Gastrocnemius medialis (tissue), 4 donors: ENCODE data around the gene USB1. TPM values are rescaled to one million over a fixed set of nuclear protein-coding genes. Genes with fewer than 3 reads are reported as not detected.

Experiments
- ATAC-seq, 2 donors: fragments of 150-250 bp; one replicate each; pipeline ENCODE4 v1.9.1; 2016
- DNase-seq, 2 donors: peaks; one replicate each; pipeline ENCODE4 v3.0.0-alpha.2; 2019
- H3K27ac ChIP-seq, 4 donors: fragments of 200-600 bp; sonication (generic); 1 replicate in 1 of 4; 2 replicates in 3 of 4; pipeline ENCODE4 v1.5.1; 2016 to 2018; ENCODE audit warnings: mild to moderate bottlenecking in 2 of 4, moderate library complexity in 1 of 4
- H3K27me3 ChIP-seq, 3 donors: fragments of 200-600 bp; sonication (generic) in 2 of 3; 1 replicate in 1 of 3; 2 replicates in 2 of 3; pipeline versions ENCODE4 v1.5.1 to v1.6.0; 2016 to 2019; ENCODE audit warnings: mild to moderate bottlenecking in 1 of 3, moderate library complexity in 1 of 3
- H3K36me3 ChIP-seq, 2 donors: fragments of 200-600 bp; sonication (generic) in 1 of 2; one replicate each; pipeline ENCODE4 v1.5.1; 2017 to 2018
- H3K4me1 ChIP-seq, 2 donors: fragments of 200-600 bp; sonication (generic) in 1 of 2; one replicate each; pipeline ENCODE4 v1.5.1; 2016 to 2017; ENCODE audit warnings: mild to moderate bottlenecking in 2 of 2
- H3K4me3 ChIP-seq, 4 donors: fragments of 200-600 bp; sonication (generic) in 3 of 4; 1 replicate in 1 of 4; 2 replicates in 3 of 4; pipeline ENCODE4 v1.5.1; 2016 to 2019; ENCODE audit warnings: mild to moderate bottlenecking in 2 of 4
- H3K9me3 ChIP-seq, 3 donors: fragments of 200-600 bp; sonication (generic) in 2 of 3; 1 replicate in 1 of 3; 2 replicates in 2 of 3; pipeline ENCODE4 v1.5.1; 2016 to 2019
- POLR2A ChIP-seq, 2 donors: fragments of 450-650 bp; IDR thresholded peaks; one replicate each; pipeline ENCODE4 v1.6.1; 2017; ENCODE audit warnings: antibody characterized with exemption in 2 of 2, mild to moderate bottlenecking in 2 of 2, moderate library complexity in 2 of 2
- in situ Hi-C, 4 donors: fragments of 200-750 bp; cut with MboI; loops; one replicate each; pipeline versions ENCODE4 v1.15.0 to v1.8.0; 2017; ENCODE audit warnings: low sequenced_read_pairs in 4 of 4
- intact Hi-C: fragments of 100-400 bp; cut with DNase I; formaldehyde crosslinking; loops from one replicate; pipeline ENCODE4 v1.15.1; 2023; ENCODE audit warnings: low total_unique reads
- total RNA-seq, 4 donors: library from RNA; depleted of rRNA; stranded (reverse); fragments of >200 nt; gene quantifications; one replicate each; pipeline versions ENCODE4 v1.1.0 to v1.2.3, GENCODE V29; 2016
- TF ChIP-seq, protein P1 (sequence below), 5 experiments: fragments of 450-650 bp in 3 of 5; fragments of 200-600 bp in 2 of 5; sonication (generic) in 2 of 5; IDR thresholded peaks in 4 of 5; conservative IDR thresholded peaks in 1 of 5; 1 replicate in 4 of 5; 2 replicates in 1 of 5; pipeline ENCODE4 v1.5.1; 2016 to 2019; ENCODE audit warnings: antibody characterized with exemption in 5 of 5, mild to moderate bottlenecking in 3 of 5, moderate library complexity in 3 of 5

The USB1 gene
- total RNA-seq, 4 donors from 2014 or later, result 5.7 to 31.2 (median 15.9) TPM

DNA sequence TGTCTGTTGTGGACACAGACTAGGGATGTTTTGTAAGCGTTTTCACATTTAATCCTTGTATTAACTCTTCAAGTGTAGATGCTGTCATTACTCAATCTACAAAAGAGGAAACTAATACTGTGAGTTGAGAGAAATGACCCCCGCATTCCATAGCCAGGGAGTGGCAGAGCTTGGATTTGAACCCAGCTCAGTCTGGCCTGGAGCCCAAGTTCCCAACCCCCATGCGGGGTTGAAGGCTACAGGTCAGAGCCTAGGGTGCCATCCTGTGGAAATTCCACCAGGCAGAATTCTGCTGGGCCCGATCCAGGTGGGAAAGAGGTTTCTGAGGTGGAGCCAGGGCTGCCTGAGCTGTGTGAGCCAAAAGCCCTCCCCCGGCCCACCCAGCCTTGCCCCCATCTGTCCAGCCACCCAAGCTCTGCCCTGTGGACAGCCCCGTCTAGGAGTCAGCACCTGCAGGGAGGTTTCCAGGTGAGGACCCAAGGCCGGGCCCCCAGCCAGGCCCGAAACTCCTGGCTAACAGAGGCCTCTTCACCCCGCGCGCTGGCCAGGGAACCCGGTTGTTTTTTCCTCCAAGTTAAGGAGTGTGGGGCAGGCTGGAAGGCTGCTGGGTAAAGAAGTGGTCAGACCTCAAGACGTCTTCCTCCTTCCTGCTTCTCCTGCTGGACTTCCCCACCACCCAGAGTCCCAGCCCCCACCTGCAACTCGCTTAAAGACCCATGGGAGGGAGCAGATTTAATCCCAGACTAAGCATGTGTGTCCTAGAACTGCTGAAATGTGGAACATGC is 30.0 kb downstream of the USB1 start:
- intact Hi-C loops (no loop called here), in situ Hi-C loops (no loop called here)
- Histone ChIP-seq H3K27me3 (no peaks in the 10 kb centered on the region), H3K4me1 (peaks cover 53 to 54% of the 10 kb centered on the region in 2 donors), H3K27ac (peak overlapping the region in 2 of 4 donors; percentile 19 to 37), H3K9me3 (no peaks in the 10 kb centered on the region), H3K4me3 (no peak overlapping the region), H3K36me3 (no peaks in the 10 kb centered on the region)
- no peak for TF ChIP-seq POLR2A (IDR thresholded peaks at IDR 0.05)
- TF ChIP-seq, protein P1, sequence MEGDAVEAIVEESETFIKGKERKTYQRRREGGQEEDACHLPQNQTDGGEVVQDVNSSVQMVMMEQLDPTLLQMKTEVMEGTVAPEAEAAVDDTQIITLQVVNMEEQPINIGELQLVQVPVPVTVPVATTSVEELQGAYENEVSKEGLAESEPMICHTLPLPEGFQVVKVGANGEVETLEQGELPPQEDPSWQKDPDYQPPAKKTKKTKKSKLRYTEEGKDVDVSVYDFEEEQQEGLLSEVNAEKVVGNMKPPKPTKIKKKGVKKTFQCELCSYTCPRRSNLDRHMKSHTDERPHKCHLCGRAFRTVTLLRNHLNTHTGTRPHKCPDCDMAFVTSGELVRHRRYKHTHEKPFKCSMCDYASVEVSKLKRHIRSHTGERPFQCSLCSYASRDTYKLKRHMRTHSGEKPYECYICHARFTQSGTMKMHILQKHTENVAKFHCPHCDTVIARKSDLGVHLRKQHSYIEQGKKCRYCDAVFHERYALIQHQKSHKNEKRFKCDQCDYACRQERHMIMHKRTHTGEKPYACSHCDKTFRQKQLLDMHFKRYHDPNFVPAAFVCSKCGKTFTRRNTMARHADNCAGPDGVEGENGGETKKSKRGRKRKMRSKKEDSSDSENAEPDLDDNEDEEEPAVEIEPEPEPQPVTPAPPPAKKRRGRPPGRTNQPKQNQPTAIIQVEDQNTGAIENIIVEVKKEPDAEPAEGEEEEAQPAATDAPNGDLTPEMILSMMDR (IDR thresholded peaks at IDR 0.05 in 4 of 5, conservative IDR thresholded peaks at IDR 0.05 in 1 of 5), result no peak
- ATAC-seq, result no peak
- DNase-seq, result no peak

DNA sequence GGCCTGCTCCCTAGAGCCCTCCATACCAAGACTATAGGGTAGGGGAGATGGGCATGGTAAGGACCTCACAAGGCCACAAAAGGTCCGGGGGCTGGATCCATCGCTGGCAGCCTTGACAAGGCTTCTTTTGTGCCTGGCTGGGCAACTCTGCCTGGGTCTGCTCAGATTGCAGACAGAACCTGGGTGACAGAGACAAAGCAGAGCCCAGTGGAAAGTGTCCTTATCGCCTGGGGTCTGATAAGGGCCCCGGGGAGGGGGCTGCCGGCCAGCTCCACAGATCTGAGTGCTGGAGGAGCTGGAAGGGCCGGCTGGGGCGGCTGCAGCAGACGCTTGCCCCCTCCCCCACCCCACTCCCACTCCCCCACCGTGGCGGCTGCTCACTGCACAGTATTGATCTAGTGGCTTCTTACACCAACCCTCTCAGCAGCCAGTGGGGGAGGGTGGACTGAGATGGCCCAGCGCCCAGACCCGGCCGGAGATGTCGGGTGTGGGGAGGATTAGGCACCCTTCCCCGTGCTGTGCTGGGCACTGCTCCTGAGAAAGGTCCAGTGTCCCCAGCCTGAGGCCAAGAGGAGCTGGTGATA is 31.6 kb downstream of the USB1 start:
- ATAC-seq (peak; percentile 26 to 45), DNase-seq (peak in 1 of 2 donors; percentile 28)
- intact Hi-C loops (no loop called here), in situ Hi-C loops (no loop called here)
- Histone ChIP-seq H3K9me3 (no peaks in the 10 kb centered on the region), H3K27me3 (no peaks in the 10 kb centered on the region), H3K4me3 (no peak overlapping the region), H3K4me1 (peaks cover 44 to 54% of the 10 kb centered on the region in 2 donors), H3K27ac (peak overlapping the region in 3 of 4 donors; percentile 9 to 59 (median 28)), H3K36me3 (no peaks in the 10 kb centered on the region)
- TF ChIP-seq, protein P1 (IDR thresholded peaks at IDR 0.05 in 4 of 5, conservative IDR thresholded peaks at IDR 0.05 in 1 of 5), result no peak
- no peak for TF ChIP-seq POLR2A (IDR thresholded peaks at IDR 0.05)

DNA sequence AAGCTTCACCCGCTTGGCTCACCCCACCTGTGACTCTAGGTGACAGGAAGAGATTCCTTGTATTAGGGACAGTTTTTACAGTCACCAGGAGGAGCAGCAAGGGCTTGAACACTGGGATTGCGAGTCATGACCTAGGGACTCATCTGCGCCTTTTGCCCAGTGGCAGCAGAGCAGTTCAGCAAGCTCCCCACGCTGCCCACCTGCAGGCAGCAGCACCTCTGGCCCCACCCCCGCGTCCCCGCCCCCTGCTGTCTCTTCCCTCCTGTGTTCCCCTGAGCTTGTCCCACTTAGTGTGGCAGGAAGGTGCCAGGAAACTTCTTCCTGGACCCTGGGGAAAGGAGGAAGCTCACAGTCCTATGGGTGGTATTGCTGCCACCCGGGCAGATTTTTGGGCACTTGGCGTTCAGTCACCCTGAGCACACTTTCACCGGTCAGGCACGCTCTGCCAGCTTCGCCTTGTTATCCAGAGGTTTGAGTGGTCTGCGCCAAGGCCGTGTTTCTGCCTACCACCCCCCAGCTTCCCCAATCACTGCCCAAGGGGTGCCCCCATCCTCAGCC is 33.0 kb downstream of the USB1 start:
- H3K4me1 ChIP-seq, result peaks cover 38 to 42% of the 10 kb centered on the region in 2 donors
- in situ Hi-C loops, result no loop called here
- ATAC-seq, result no peak
- H3K27me3 ChIP-seq, result no peaks in the 10 kb centered on the region
- H3K27ac ChIP-seq, result no peak overlapping the region
- intact Hi-C loops, result no loop called here
- DNase-seq, result no peak
- no peaks in the 10 kb centered on the region for H3K36me3 ChIP-seq
- H3K4me3 ChIP-seq, result no peak overlapping the region
- H3K9me3 ChIP-seq, result no peaks in the 10 kb centered on the region
- no peak for TF ChIP-seq POLR2A (IDR thresholded peaks at IDR 0.05)
- TF ChIP-seq, protein P1 (IDR thresholded peaks at IDR 0.05 in 4 of 5, conservative IDR thresholded peaks at IDR 0.05 in 1 of 5), result no peak

DNA sequence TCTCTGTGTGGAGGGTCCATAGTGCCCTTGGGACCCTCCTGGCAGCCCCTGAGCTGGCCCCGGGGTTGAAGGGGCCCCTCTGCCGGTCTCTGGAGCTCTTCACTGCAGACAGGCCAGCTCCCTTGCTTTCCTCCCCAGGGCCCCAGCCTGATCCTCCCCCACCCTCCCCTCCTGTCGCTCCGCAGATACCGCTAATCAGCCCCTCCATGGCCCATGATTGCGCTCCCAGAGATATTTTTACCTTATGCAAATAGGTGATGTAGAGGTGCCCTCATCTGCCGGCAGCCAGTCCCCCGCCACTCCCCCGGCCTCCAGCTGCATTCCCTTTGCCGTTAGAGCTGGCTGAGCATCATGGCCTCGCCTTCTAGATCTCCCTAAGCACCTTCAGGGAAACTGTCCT is 33.6 kb downstream of the USB1 start:
- H3K27ac ChIP-seq, result no peak overlapping the region
- ATAC-seq (no peak), DNase-seq (no peak)
- in situ Hi-C loops (no loop called here), intact Hi-C loops (no loop called here)
- no peaks in the 10 kb centered on the region for H3K36me3 ChIP-seq
- no peaks in the 10 kb centered on the region for H3K27me3 ChIP-seq
- H3K4me3 ChIP-seq, result no peak overlapping the region
- TF ChIP-seq, protein P1 (IDR thresholded peaks at IDR 0.05 in 4 of 5, conservative IDR thresholded peaks at IDR 0.05 in 1 of 5), result no peak
- no peak for TF ChIP-seq POLR2A (IDR thresholded peaks at IDR 0.05)
- peaks cover 38% of the 10 kb centered on the region in 2 donors for H3K4me1 ChIP-seq
- no peaks in the 10 kb centered on the region for H3K9me3 ChIP-seq
